ENCODE results near the gene AMZ1. TPM values are rescaled to one million over a fixed set of nuclear protein-coding genes. Genes with fewer than 3 reads are reported as not detected.

AMZ1 gene
- total RNA-seq, 4 donors from 2014 or later, result 0.17 TPM; not detected in 3

- H3K4me1 ChIP-seq, result peaks cover 6% of the 10 kb centered on the region
- H3K27ac ChIP-seq, result no peak overlapping the region
- peak; percentile 88 to 90 for DNase-seq (ENCODE audit: low spot score in 2 of 2)
- no peaks in the 10 kb centered on the region for H3K36me3 ChIP-seq
- 32% methylated on average over 24 of the region's 27 CpGs for WGBS
- H3K27me3 ChIP-seq, result peaks cover 30% of the 10 kb centered on the region
- TF ChIP-seq POLR2AphosphoS5 (IDR thresholded peaks at IDR 0.05) (peak in 1 of 3 donors; percentile 24), POLR2A (IDR thresholded peaks at IDR 0.05) (no peak), EP300 (IDR thresholded peaks at IDR 0.05) (no peak), CTCF (IDR thresholded peaks at IDR 0.05) (peak; percentile 48 to 61)
- no peaks in the 10 kb centered on the region for H3K9me3 ChIP-seq
- no peak overlapping the region for H3K4me3 ChIP-seq
These were observed 7.1 kb upstream of the AMZ1 start for GRCh38 chr7:2680792-2681490.

- Histone ChIP-seq H3K4me3 (no peak overlapping the region), H3K36me3 (no peaks in the 10 kb centered on the region), H3K9me3 (no peaks in the 10 kb centered on the region), H3K27ac (no peak overlapping the region), H3K27me3 (peaks cover 42% of the 10 kb centered on the region), H3K4me1 (peaks cover 6% of the 10 kb centered on the region)
- TF ChIP-seq POLR2AphosphoS5 (IDR thresholded peaks at IDR 0.05) (no peak), POLR2A (IDR thresholded peaks at IDR 0.05) (no peak), EP300 (IDR thresholded peaks at IDR 0.05) (no peak), CTCF (IDR thresholded peaks at IDR 0.05) (no peak)
- 92% methylated on average over 8 of the region's 27 CpGs for WGBS
- no peak for DNase-seq (ENCODE audit: low spot score in 2 of 2)
These were observed 5.8 kb upstream of the AMZ1 start for GRCh38 chr7:2681929-2682799.

GRCh38 chr7:2684501-2684900, 3.5 kb upstream of the AMZ1 start:
- H3K27ac ChIP-seq, result no peak overlapping the region
- H3K27me3 ChIP-seq, result peaks cover 65% of the 10 kb centered on the region
- 93% methylated on average over 9 of the region's 11 CpGs for WGBS

GRCh38 chr7:2686101-2686500, 1.9 kb upstream of the AMZ1 start:
- Histone ChIP-seq H3K9me3 (no peaks in the 10 kb centered on the region), H3K4me1 (peaks cover 21% of the 10 kb centered on the region), H3K4me3 (no peak overlapping the region), H3K36me3 (no peaks in the 10 kb centered on the region), H3K27me3 (peaks cover 57% of the 10 kb centered on the region), H3K27ac (no peak overlapping the region)
- 88% methylated on average over 14 of the region's 14 CpGs for WGBS
- DNase-seq (ENCODE audit: low spot score in 2 of 2), result no peak
- TF ChIP-seq POLR2A (IDR thresholded peaks at IDR 0.05) (no peak), EP300 (IDR thresholded peaks at IDR 0.05) (no peak), POLR2AphosphoS5 (IDR thresholded peaks at IDR 0.05) (no peak), CTCF (IDR thresholded peaks at IDR 0.05) (no peak)

More at GRCh38 chr7:2684501-2684900, 3.5 kb upstream of the AMZ1 start:
- H3K36me3 ChIP-seq, result no peaks in the 10 kb centered on the region
- no peak for DNase-seq (ENCODE audit: low spot score in 2 of 2)
- TF ChIP-seq CTCF (IDR thresholded peaks at IDR 0.05), result no peak
- TF ChIP-seq POLR2A (IDR thresholded peaks at IDR 0.05), result no peak
- no peak for TF ChIP-seq POLR2AphosphoS5 (IDR thresholded peaks at IDR 0.05)
- TF ChIP-seq EP300 (IDR thresholded peaks at IDR 0.05), result no peak
- H3K4me3 ChIP-seq, result no peak overlapping the region
- no peaks in the 10 kb centered on the region for H3K9me3 ChIP-seq
- peaks cover 26% of the 10 kb centered on the region for H3K4me1 ChIP-seq

GRCh38 chr7:2687338-2687869, 598 bp upstream of the AMZ1 start:
- TF ChIP-seq EP300 (IDR thresholded peaks at IDR 0.05) (no peak), CTCF (IDR thresholded peaks at IDR 0.05) (no peak), POLR2AphosphoS5 (IDR thresholded peaks at IDR 0.05) (no peak), POLR2A (IDR thresholded peaks at IDR 0.05) (no peak)
- Histone ChIP-seq H3K4me1 (peaks cover 20% of the 10 kb centered on the region), H3K27me3 (peaks cover 50% of the 10 kb centered on the region), H3K36me3 (no peaks in the 10 kb centered on the region), H3K9me3 (no peaks in the 10 kb centered on the region), H3K27ac (no peak overlapping the region), H3K4me3 (peak overlapping the region; percentile 39)
- WGBS, result 51% methylated on average over 17 of the region's 17 CpGs
- no peak for DNase-seq (ENCODE audit: low spot score in 2 of 2)
